Fibroblast of pulmonary artery (primary cell): Measurements from ENCODE around the gene PHF23.

Experiments
- DNase-seq: peaks from one replicate; pipeline ENCODE4 v3.0.0-alpha.2; 2010; ENCODE audit warnings: low read depth
- H3K4me3 ChIP-seq: replicated peaks from 2 replicates; pipeline ENCODE4 v1.5.1; 2011; ENCODE audit warnings: low read depth, mild to moderate bottlenecking, control low read depth, low read length, moderate library complexity
- CTCF ChIP-seq: IDR thresholded peaks from 2 replicates; pipeline ENCODE4 v1.5.1; 2011; ENCODE audit warnings: mild to moderate bottlenecking, control low read depth, low read length, inconsistent platforms; ENCODE audit errors: missing control alignments

The PHF23 gene

GRCh38 chr17:7214300-7215135, 24.7 kb downstream of the PHF23 start:
- peak; percentile 96 for DNase-seq
- peak; percentile 57 for TF ChIP-seq CTCF
- H3K4me3 ChIP-seq, result peak overlapping the region; percentile 61

GRCh38 chr17:7213895-7214299, 25.4 kb downstream of the PHF23 start:
- DNase-seq, result peak; percentile 84
- H3K4me3 ChIP-seq, result peak overlapping the region; percentile 61
- TF ChIP-seq CTCF, result peak; percentile 33

GRCh38 chr17:7211491-7212273, 27.6 kb downstream of the PHF23 start:
- DNase-seq, result no peak
- H3K4me3 ChIP-seq, result peak overlapping the region; percentile 29
- TF ChIP-seq CTCF, result no peak

GRCh38 chr17:7208754-7209460, 30.4 kb downstream of the PHF23 start:
- no peak overlapping the region for H3K4me3 ChIP-seq
- DNase-seq, result no peak
- TF ChIP-seq CTCF, result no peak

GRCh38 chr17:7208027-7208571, 31.2 kb downstream of the PHF23 start:
- DNase-seq, result no peak
- H3K4me3 ChIP-seq, result no peak overlapping the region
- no peak for TF ChIP-seq CTCF

- peak; percentile 70 for DNase-seq
- no peak for TF ChIP-seq CTCF
- H3K4me3 ChIP-seq, result no peak overlapping the region
Observed at GRCh38 chr17:7207120-7208001, 31.9 kb downstream of the PHF23 start.
